ENCODE results near the gene DAPL1.
"Not testable (repeated sequence)": the region's sequence is repeated elsewhere in the genome, so short reads cannot be mapped to it uniquely, and the experiment has no call there.

Gene DAPL1

DNA sequence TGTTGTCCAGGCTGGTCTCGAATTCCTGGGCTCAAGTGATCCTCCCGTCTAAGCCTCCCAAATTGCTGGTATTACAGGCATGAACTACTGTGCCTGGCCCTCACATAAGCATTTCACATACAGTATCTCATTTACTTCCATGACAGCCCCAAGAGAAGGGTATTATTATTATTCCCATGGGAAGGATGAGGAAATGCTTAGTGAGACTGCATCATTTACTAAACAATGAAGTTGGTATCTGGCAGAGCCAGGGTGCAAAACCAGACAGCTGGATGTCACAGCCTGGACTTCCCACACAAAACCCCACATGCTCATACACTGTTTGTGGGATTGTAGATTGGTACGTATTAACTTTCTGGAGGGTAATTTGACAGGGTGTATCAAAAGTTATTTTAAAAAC is 29.9 kb downstream of the DAPL1 start:
- DNase-seq = no peak

DNA sequence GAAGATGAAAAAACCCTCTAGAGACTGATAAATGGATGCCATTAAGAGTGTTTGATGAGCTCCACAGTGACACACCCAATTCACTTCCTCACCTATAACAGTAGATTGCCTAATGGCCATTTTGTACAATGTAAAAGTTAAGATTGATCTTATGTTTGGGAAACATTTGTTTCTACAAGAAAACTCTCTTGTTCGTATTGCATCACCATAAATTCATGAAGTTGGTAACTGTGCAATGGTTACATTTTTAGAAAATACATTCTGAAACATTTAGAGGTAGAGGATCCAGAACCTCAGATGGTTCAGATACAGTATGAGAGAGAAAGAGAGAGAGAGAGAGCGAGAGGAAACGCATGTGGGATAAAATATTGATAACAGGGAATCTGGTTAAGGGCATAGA is 31.8 kb downstream of the DAPL1 start:
- no peak for DNase-seq

DNA sequence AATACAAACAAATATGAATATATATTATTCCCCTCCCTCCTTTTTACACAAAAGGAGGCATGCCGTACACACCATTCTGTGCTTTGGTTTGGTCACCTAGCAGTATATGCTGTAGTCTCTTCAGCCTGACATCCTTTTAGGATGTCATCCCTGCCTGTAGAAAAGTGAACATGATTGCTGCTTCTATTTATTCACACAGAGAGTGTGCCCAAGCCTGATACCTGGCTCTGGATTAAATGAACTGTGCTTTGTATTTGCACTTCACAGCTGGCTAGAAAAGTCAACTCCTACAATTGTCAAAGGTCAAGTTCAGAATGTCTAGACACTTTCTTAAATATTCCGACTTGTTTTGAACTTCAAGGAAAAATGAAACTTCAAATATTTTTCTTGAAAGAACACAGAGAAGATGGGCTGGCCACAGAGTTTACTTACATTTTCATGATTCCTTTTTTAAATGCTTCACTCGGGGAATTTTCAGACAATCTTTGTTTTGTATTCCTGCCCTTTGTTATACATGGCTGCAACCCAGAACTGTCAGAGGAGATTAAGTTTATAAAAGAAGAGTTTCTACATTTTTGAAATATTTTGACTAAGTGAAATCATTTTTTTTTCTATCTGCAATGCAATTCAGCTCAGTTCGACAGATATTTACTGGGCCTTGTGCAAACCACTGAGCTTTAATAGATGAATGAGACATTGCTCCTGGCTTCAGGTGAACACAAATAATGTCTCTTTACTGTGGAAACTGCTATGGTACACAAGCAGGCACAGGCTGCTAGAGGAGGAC is 33.5 kb downstream of the DAPL1 start:
- DNase-seq = no peak

GRCh38 chr2:158829167-158829566 is 34.0 kb downstream of the DAPL1 start:
- DNase-seq = no peak

- DNase-seq = no peak
Observed at GRCh38 chr2:158830201-158830600, 35.1 kb downstream of the DAPL1 start.

DNA sequence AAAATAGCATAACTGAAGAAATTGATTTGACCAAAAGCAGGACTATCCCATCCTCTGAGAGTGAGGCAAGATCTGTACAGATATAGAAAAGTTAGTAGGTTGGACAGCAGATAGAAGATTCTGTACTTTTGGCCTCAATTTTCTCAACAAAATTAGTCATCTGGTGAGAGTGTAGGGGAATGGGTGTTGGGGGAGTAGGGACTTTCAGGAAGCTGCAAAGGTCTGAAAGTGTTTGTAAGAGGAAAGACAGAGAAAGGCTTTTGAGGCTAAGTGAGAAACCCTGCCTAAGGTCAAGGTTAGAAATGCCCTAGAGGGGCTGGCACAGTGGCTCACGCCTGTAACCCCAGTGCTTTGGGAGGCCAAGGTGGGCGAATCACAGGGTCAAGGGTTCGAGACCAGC is 40.3 kb downstream of the DAPL1 start:
- no peak for DNase-seq

- no peak for DNase-seq
Observed at GRCh38 chr2:158837645-158838044, 42.5 kb downstream of the DAPL1 start.

GRCh38 chr2:158841850-158842249 is 46.7 kb downstream of the DAPL1 start:
- no peak for DNase-seq

- DNase-seq = no peak
Observed at GRCh38 chr2:158845444-158845843, 50.3 kb downstream of the DAPL1 start.

GRCh38 chr2:158845859-158846258 is 50.7 kb downstream of the DAPL1 start:
- DNase-seq = no peak

- not testable (repeated sequence) for DNase-seq
Observed at GRCh38 chr2:158847526-158847925, 52.4 kb downstream of the DAPL1 start.

DNA sequence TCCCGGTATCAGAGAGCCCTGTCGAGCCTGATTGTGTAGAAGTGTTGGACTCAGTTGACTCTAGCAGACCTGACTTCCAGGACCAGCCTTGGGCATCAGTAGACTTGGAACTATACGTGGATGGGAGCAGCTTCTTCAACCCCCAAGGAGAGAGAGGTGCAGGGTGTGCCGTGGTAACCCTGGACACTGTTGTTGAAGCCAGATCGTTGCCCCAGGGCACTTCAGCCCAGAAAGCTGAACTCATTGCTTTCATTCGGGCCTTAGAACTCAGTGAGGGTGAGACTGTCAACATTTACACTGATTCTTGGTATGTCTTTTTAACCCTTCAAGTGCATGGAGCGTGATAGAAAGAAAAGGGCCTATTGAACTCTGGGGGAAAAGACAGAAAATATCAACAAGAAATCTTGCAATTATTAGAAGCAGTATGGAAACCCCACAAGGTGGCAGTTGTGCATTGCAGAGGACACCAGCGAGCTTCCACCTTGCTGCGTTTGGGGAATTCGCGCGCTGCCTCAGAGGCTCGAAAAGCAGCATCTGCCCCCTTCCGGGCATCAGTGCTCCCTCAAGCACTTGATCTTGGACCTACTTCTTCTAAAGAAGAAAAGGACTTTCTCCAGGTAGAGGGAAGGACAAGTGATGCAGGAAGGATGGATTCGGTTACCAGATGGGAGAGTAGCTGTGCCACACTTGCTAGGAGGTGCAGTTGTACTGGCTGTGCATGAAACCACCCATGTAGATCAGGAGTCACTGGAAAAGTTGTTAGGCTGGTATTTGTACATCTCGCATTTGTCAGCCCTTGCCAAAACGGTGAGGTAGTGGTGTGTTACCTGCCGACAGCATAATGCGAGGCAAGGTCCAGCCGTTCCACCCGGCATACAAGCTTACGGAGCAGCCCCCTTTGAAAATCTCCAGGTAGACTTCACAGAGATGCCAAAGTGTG is 53.2 kb downstream of the DAPL1 start:
- not testable (repeated sequence) for DNase-seq

DNA sequence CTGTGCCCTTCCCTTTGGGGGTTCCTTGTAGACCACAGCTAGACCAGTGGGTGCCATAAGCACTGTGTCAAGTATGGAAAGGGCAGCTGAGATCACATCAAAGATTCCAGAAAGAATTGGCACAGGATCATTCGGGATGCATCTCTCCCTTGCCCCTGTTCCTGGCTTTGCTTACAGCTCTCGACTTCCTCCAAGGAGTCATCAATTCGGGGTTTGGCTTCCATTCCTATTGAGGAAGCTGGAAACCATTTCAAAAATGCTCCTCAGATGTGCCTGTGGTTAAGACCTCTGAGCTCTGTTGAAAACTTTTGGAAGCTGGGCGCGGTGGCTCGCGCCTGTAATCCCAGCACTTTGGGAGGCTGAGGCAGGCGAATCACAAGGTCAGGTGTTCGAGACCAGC is 65.1 kb downstream of the DAPL1 start:
- DNase-seq = not testable (repeated sequence)

GRCh38 chr2:158861626-158862025 is 66.5 kb downstream of the DAPL1 start:
- DNase-seq = not testable (repeated sequence)

GRCh38 chr2:158865469-158865868 is 70.4 kb downstream of the DAPL1 start:
- DNase-seq = not testable (repeated sequence)

All from stimulated activated CD4-positive, alpha-beta T cell treated with anti-CD3 and anti-CD28 coated beads, Interleukin-4, amount 100 ng/mL, for 4 hours (primary cell).